ENCODE results near the gene PREX1.

DNA sequence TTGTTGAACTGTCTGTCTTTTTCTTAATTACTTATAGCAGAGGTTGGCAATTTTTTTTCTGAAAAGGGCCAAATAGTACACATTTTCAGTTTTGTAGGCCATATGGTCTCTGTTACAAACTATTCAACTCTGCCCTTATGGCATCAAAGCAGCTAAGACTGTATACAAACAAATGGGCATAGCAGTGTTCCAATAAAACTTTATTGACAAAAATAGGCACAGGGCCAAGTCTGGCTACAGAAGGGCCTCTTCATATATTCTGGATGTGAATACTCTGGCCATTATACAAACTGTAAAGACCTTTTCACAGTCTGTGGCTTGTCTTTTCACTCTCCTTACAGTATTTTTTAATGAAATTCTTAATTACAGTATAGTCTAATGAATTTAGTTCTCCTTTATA lies 132.1 kb downstream of the PREX1 start:
- TF ChIP-seq POLR2A (IDR thresholded peaks at IDR 0.05; ENCODE audit: low read depth, low read length): no peak
- no peak for TF ChIP-seq CTCF (conservative IDR thresholded peaks at IDR 0.05; ENCODE audit: low read depth, low read length)
- no peak for TF ChIP-seq MAZ (IDR thresholded peaks at IDR 0.05; ENCODE audit: borderline replicate concordance, low read depth, low read length)
- TF ChIP-seq RFX5 (IDR thresholded peaks at IDR 0.05; ENCODE audit: low read depth, low read length): no peak
- no peak for TF ChIP-seq USF2 (IDR thresholded peaks at IDR 0.05; ENCODE audit: low read depth, low read length)
- no peak for TF ChIP-seq FOS (IDR thresholded peaks at IDR 0.05; ENCODE audit: low read depth, low read length)
- no peak for TF ChIP-seq ELK1 (IDR thresholded peaks at IDR 0.05; ENCODE audit: borderline replicate concordance, low read depth, low read length)
- TF ChIP-seq CEBPB (IDR thresholded peaks at IDR 0.05; ENCODE audit: low read depth, low read length): no peak
- no peak for TF ChIP-seq BHLHE40 (IDR thresholded peaks at IDR 0.05; ENCODE audit: low read depth, low read length)
- TF ChIP-seq RAD21 (IDR thresholded peaks at IDR 0.05; ENCODE audit: low read length): no peak
